SK-N-MC (cell line): Measurements from ENCODE around the gene LMLN.
A peak's percentile ranks its signal among the peaks of the same experiment; 100 is the strongest.

ENCODE experiments used
- DNase-seq: peaks from one replicate; pipeline ENCODE4 v3.0.0-alpha.2; 2011; ENCODE audit warnings: low read depth, low spot score
- H3K27ac ChIP-seq: fragments of 200-600 bp; sonication (generic); 2 replicates; pipeline ENCODE4 v1.5.1; 2016; ENCODE audit warnings: mixed run types
- H3K36me3 ChIP-seq: fragments of 200-600 bp; sonication (generic); 2 replicates; pipeline ENCODE4 v1.6.1; 2017; ENCODE audit warnings: antibody characterized with exemption, low read length, mixed read lengths; ENCODE audit not compliant: insufficient read depth
- H3K4me3 ChIP-seq: fragments of 200-600 bp; sonication (generic); 2 replicates; pipeline ENCODE4 v1.5.1; 2016
- H3K9ac ChIP-seq: fragments of 200-600 bp; sonication (generic); 2 replicates; pipeline ENCODE4 v1.8.0; 2017; ENCODE audit warnings: mixed run types, mixed read lengths; ENCODE audit not compliant: insufficient read length
- H3K9me3 ChIP-seq: fragments of 200-600 bp; sonication (generic); 2 replicates; pipeline ENCODE4 v1.6.1; 2017; ENCODE audit warnings: low read depth, mild to moderate bottlenecking, antibody characterized with exemption, low read length, moderate library complexity, mixed read lengths
- EZH2 ChIP-seq: fragments of 200-600 bp; sonication (generic); IDR thresholded peaks from one replicate; pipeline ENCODE4 v1.6.1; 2017; ENCODE audit warnings: antibody characterized with exemption
- FOXP2 ChIP-seq: optimal IDR thresholded peaks from 2 replicates; pipeline ENCODE3; 2011; ENCODE audit warnings: mild to moderate bottlenecking, moderate library complexity; ENCODE audit not compliant: insufficient read depth; ENCODE audit errors: extremely low read length, control extremely low read depth
- POLR2AphosphoS5 ChIP-seq: IDR thresholded peaks from 2 replicates; pipeline ENCODE4 v1.6.1; 2012; ENCODE audit warnings: mild to moderate bottlenecking, low read depth, low read length, borderline replicate concordance

The LMLN gene

DNA sequence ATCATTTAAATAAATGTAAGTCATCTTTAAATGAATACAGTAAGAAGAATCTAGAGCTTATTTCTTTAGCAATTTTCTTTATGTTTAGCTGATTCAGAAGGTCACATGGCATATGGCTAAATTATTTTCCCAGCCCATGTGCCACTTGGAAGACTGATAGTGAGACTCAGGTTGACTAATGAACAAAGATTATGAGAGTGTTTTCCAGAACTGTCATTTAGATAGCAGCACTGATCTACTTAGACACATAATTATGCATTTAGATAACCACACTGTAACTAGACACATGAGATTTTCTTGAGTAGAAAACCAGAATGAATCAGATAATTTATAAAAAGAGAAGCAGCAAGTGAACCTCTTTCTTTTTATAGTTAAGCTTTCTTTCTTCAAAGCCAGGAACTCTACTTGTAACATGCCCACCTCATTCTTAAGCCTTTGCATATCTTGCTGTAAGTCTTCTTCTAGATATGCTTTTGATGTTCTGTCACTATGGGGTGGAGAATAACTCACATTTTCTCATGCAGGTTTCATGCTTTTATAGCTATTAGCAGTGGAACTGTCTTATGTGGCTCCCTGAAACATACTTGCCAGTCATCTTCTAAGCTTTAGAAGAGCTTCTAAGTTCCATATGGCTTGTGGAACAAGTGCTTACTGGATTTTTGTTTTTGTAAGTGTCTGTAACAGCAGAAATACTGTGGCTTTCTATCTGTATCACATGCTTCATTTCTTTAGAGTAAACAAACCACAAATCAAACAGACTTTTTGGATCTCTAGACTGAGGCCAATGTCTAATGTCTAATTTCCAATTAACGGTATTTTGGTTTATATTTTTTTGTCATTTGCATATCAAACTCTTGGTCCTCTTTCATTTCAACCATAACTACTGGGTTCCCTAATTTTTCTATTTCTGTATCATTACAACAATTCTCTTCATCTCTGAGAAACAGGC is 101.4 kb downstream of the LMLN start:
- H3K4me3 ChIP-seq = no peak overlapping the region
- H3K9me3 ChIP-seq = no peaks in the 10 kb centered on the region
- peak overlapping the region; percentile 13; the same call in 1 of the 2 replicates for H3K27ac ChIP-seq
- peaks cover 4% of the 10 kb centered on the region; the same call in 1 of the 2 replicates for H3K36me3 ChIP-seq
- DNase-seq = no peak
- no peak for TF ChIP-seq POLR2AphosphoS5
- no peak overlapping the region for H3K9ac ChIP-seq

- H3K36me3 ChIP-seq = peaks cover 4% of the 10 kb centered on the region; the same call in 1 of the 2 replicates
- no peak for TF ChIP-seq POLR2AphosphoS5
- TF ChIP-seq FOXP2 = no peak
- TF ChIP-seq EZH2 = no peak
- H3K9ac ChIP-seq = no peak overlapping the region
- H3K4me3 ChIP-seq = no peak overlapping the region
- no peaks in the 10 kb centered on the region for H3K9me3 ChIP-seq
- no peak for DNase-seq
- 0 out of 2 replicates have a peak overlapping the region, but pooled peaks have one; percentile 3 for H3K27ac ChIP-seq
Measured at GRCh38 chr3:198062068-198062465, 102.0 kb downstream of the LMLN start.

DNA sequence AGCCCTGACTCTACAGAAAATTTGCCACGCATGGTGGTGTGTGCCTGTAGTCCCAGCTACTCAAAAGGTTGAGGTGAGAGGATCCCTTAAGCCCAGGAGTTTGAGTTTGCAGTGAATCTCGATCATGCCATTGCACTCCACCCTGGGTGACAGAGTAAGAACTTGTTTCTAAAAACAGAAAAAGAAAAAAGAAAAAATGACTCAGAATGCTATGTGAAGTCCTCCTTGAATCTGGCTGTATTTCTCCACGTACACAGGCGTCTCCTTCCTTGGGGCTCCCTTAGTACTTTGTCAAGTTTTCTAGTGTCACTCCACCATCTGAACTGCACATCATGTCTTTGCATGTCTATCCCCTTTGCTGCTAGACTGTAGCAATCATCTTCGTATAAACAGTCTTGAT is 104.4 kb downstream of the LMLN start:
- Histone ChIP-seq H3K27ac (no peak overlapping the region), H3K4me3 (no peak overlapping the region), H3K36me3 (peaks cover 4% of the 10 kb centered on the region; the same call in 1 of the 2 replicates), H3K9me3 (no peaks in the 10 kb centered on the region), H3K9ac (no peak overlapping the region)
- no peak for DNase-seq
- TF ChIP-seq FOXP2 = no peak
- TF ChIP-seq POLR2AphosphoS5 = no peak
- no peak for TF ChIP-seq EZH2

- no peak for DNase-seq
- H3K9ac ChIP-seq = no peak overlapping the region
- H3K36me3 ChIP-seq = peaks cover 4% of the 10 kb centered on the region; the same call in 1 of the 2 replicates
- TF ChIP-seq EZH2 (no peak), FOXP2 (no peak), POLR2AphosphoS5 (no peak)
- H3K4me3 ChIP-seq = no peak overlapping the region
- H3K9me3 ChIP-seq = no peaks in the 10 kb centered on the region
- H3K27ac ChIP-seq = no peak overlapping the region
Measured at GRCh38 chr3:198065897-198066296, 105.9 kb downstream of the LMLN start.

- TF ChIP-seq POLR2AphosphoS5 (no peak), EZH2 (no peak), FOXP2 (no peak)
- Histone ChIP-seq H3K27ac (no peak overlapping the region), H3K4me3 (no peak overlapping the region), H3K9ac (no peak overlapping the region), H3K36me3 (peaks cover 11% of the 10 kb centered on the region), H3K9me3 (no peaks in the 10 kb centered on the region)
- DNase-seq = no peak
Measured at GRCh38 chr3:198067416-198067815, 107.4 kb downstream of the LMLN start.

DNA sequence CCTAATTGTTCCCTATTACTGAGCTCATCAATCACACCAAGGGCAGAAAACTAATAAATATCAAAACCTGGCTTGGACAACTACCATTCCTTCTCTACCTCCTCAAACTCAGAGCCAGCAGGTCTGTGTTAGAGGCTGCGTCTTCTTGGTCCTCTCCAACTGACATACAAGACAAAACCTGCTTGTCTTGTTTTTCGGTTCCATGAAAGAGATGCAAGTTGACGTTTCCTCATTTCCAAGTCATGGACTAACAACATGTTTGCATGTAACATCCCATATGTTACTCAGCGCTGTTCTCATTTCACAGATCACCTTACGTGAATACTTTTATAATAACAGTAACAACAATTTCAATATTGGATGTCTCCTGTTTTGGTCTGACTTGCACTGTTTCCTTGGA is 110.9 kb downstream of the LMLN start:
- Histone ChIP-seq H3K27ac (no peak overlapping the region), H3K36me3 (peaks cover 13% of the 10 kb centered on the region), H3K9me3 (no peaks in the 10 kb centered on the region), H3K9ac (no peak overlapping the region), H3K4me3 (no peak overlapping the region)
- no peak for TF ChIP-seq FOXP2
- no peak for TF ChIP-seq POLR2AphosphoS5
- no peak for TF ChIP-seq EZH2
- DNase-seq = no peak

DNA sequence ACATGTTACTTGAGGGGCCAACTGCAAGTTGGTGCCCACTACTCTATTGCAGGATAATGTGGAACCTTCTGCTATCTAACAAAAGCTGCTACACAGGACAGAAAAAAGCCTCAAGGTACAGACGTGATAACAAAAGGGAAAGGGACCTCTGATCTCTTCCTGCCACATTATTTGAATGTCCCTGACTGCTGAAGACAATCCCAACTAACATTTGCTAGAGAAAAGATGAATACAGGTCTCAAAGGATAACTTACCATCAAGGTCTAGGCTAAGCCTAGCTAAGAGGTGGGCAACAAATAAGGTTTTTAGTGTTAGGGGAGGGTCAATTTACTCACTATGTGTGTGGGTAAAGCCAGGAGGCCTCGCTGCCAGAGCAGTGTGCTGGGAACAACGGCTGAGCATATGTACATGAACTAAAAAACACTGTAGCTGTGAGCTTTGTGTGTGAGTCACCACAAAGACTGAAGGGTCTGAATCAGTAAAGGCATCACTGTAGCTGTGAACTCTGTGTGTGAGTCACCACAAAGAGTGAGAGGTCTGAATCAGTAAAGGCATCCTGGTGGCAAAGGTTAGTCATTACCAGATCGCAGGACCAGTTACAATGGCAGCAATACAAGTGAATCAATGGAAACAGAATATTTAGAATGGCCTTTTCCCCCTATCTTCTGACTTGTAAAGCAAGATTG is 111.7 kb downstream of the LMLN start:
- no peaks in the 10 kb centered on the region for H3K9me3 ChIP-seq
- TF ChIP-seq EZH2 = no peak
- no peak for TF ChIP-seq FOXP2
- TF ChIP-seq POLR2AphosphoS5 = no peak
- no peak overlapping the region for H3K9ac ChIP-seq
- H3K27ac ChIP-seq = no peak overlapping the region
- H3K36me3 ChIP-seq = peaks cover 13% of the 10 kb centered on the region
- DNase-seq = no peak
- no peak overlapping the region for H3K4me3 ChIP-seq

GRCh38 chr3:198076722-198077308 is 116.8 kb downstream of the LMLN start:
- H3K9me3 ChIP-seq = no peaks in the 10 kb centered on the region
- no peak overlapping the region for H3K9ac ChIP-seq
- peaks cover 7% of the 10 kb centered on the region for H3K36me3 ChIP-seq
- no peak for DNase-seq
- H3K4me3 ChIP-seq = no peak overlapping the region
- no peak overlapping the region for H3K27ac ChIP-seq
- TF ChIP-seq POLR2AphosphoS5 (no peak), FOXP2 (no peak), EZH2 (no peak)
